IPS-18c (cell line): ENCODE results near the gene SPATA33.

Experiments used
- H3K4me3 ChIP-seq: 2 replicates; pipeline ENCODE4 v1.7.0; 2013; ENCODE audit warnings: low read depth, mild to moderate bottlenecking, low read length, moderate library complexity; ENCODE audit not compliant: insufficient read depth
- H3K9me3 ChIP-seq: one replicate; pipeline ENCODE4 v1.6.1; 2013; ENCODE audit warnings: mild to moderate bottlenecking, low read length, moderate library complexity; ENCODE audit not compliant: control insufficient read depth, insufficient read depth

The SPATA33 gene

DNA sequence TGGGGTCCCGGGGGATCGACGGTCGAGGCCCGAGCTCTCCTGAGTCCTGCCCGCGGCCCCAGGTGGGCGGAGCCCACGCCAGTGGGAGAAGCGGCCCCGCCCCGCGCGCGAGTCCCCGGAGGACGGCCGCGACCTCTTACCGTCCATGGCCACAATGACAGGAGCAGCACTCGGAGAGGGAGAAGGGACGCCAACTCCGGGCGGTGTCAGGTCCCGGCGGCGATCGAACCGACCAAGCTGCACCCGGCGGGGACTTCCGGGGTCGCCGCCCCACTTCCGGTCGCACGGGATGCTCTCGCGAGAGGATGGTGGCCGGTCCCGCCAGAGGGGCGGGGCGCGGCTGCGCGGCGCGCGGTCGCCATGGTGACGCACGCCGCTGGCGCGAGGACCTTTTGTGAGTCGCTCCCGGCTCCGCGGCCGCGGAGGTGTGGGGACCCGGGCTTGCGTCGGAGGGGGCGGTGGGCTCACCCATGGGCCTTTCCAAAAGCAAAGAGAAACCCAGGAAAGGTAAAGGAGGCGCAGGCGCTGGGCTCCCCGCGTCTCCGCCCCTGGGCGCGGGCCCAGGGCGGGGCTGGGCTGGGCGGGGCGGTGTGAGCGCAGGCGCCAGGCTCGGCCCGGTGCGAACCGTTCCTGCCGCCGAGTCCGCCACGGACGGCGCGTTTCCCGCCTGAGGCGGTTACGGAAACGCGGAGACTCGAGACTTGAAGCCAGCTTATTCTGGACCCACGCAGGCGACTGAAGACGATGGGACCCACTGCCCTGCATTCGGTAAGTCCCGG is at the start of gene SPATA33, which contains the start of gene CHMP1A:
TSS of gene SPATA33 (plus strand) at position 395 of the 779 bp plus-strand sequence. CDS start at position 471, 76 bp downstream.
TSS of gene CHMP1A (minus strand) at position 267 of the 779 bp plus-strand sequence. CDS start at position 147, 120 bp downstream.
- Histone ChIP-seq H3K4me3 (peak within 1 kb of the TSS; percentile 89), H3K9me3 (no peaks in the 10 kb centered on the region)

DNA sequence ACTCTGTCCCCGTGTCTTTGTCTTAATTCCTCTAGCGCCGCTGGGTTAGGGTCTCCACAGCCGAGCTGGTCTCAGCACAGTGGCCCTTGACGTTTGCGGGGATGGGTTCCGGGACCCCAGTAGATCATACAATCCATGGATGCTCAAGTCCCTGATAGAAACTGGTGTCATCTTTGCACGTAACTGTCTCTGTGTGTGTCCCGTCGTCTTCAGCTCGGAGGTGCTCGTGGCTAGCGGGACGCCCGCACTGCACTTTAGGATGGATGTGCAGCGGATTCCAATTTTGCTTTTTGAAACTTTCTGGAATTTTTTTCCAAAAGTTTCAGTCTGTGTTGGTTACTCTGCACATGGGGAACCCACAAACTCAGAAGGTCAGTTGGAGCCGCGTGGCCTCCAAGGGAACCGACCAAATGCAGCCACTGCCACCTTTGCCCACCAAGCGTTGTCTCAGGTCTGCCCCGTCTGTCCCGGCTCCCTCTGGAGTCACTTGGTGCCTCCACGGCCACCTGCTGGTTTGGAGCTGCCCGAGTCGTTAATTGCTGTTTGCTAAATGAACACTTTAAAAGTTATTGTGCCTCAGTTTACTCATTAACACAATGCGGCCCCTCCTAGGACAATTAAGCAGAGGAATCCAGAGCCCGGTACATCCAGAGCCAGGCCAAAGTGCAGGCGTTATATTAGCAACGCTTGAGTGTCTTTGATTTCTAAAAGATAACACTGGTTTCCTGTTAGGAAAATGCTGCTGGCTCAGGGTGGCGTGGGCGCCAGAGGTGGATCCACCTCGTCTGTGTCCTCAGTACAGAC is 49.5 kb upstream of the SPATA33 start:
- no peak overlapping the region for H3K4me3 ChIP-seq
- peaks cover 2% of the 10 kb centered on the region for H3K9me3 ChIP-seq

DNA sequence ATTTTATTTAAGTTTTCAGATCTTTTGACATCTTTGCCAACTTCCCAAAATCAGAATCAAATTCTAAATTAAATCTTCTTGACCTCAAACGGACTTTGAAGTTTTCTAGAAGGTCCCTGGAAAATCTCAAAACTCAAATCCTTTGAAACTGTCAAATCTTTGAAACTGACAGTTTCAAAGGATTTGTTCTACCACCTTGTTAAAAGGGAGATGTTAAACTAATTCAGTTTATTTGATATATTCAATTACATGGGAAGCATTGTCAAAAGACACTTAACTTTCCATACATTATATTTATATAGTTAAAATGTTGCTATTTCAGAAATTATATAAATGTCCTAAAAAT is 47.6 kb upstream of the SPATA33 start:
- Histone ChIP-seq H3K4me3 (no peak overlapping the region), H3K9me3 (peaks cover 2% of the 10 kb centered on the region)

DNA sequence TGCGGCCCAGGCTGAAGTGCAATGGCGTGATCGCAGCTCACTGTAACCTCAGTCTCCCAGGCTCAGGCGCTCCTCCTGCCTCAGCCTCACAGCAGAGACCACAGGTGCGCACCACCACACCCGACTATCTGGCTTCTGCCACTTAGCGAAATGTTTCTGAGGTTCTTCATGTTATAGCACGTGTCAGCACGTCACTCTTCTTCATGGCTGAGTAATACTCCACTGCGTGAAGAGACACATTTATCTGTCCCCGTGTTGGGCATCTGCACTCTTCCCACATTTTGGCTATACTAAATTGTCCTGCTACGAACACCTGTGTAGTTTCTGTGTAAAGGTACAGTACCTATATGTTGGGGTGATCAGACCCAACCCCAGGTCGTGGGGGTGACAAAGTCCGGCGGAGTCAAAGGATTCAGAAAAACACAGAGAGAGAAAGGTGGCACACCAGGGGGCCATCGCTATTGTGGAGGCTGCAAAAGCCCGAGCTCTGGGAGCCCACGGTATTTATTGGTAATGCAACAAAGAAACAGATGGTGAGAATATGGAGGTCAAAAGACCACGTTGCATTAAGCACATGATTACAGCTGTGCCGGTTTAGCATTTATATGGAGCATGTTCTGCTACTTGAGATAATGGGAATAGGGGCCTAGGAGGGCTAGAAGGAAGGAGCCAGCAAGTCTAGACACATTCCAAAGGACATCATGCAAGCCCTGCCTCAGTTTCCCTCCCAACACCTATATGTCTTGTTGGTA is 45.0 kb upstream of the SPATA33 start:
- H3K9me3 ChIP-seq, result peaks cover 2% of the 10 kb centered on the region
- H3K4me3 ChIP-seq, result no peak overlapping the region

DNA sequence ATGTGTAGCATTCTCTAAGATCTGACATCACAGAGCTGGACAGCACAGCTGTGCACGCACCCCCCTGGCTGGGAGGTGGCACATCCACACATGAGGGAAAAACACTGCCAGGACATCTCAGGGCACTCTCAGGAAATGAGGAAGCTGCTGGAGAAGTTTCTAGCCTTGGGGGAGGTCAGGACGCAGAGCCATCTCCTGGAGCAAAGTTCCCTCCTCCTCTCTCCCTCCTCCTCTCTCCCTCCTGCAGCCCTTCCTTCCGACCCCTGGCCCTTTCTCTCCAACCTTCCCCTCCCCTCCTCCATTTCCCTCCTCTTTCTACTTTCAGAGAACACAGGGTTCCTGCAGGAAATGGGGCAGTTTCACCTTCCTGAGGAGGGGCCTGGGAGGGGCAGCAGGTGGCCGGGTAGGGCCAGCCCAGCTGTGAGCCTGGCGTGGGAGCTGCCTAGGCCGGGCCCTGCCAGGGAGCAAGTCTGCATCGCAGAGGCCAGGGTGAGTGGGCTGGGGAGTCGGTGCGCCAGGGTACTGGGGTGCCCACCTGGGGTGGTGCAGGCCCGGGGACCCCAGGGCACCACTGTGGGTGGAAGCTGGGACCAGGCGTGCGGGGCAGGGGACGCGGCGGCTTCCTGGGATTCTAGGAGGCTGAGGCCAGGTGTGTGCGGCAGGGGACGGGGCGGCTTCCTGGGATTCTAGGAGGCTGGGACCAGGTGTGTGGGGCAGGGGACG is 44.2 kb upstream of the SPATA33 start, which contains the start of gene DPEP1:
TSS of gene DPEP1 (plus strand) at position 412 of the 723 bp plus-strand sequence. CDS start 16,769 bp downstream, outside the sequence.
- no peak within 1 kb of the TSS for H3K4me3 ChIP-seq
- peaks cover 2% of the 10 kb centered on the region for H3K9me3 ChIP-seq

DNA sequence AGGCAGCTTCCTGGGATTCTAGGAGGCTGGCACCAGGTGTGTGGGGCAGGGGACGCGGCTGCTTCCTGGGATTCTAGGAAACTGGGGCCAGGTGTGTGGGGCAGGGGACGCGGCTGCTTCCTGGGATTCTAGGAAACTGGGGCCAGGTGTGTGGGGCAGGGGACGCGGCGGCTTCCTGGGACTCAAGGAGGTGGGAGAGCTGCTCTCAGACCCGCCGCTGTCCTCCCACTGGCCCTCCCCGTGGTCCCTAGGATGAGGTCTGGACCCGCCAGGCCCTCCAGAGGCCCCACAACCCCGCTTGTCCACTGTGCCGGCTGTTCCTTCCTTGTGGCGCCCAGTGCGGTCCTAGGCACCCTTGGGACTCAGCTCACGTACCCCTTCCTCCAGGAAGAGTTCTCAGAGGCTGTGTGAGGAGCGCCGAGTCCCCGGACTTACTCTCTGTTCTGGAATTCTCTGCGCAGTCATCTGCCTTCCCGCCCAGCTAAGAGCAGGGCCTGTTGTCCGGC is 43.6 kb upstream of the SPATA33 start:
- H3K4me3 ChIP-seq, result no peak overlapping the region
- H3K9me3 ChIP-seq, result peaks cover 2% of the 10 kb centered on the region

DNA sequence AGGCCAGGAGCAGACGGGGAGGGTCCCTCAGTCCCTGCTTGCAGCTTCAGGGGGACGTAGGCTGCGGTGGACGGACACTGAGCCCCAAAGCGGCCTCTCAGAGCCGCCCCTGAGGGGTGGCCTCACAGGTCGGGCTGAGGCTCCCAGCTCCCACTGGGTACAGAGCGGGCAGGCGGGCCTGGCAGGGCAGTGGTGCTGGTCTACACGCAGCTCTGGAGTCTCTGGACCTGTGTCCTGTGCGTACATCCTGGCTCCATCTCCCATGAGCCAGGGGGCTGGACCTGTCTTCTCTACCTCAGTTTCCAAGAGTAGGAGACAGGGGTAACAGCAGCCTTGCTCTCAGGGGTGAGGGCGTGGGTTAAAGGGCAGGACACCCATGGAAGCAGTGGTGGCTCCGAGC is 42.5 kb upstream of the SPATA33 start:
- peaks cover 2% of the 10 kb centered on the region for H3K9me3 ChIP-seq

DNA sequence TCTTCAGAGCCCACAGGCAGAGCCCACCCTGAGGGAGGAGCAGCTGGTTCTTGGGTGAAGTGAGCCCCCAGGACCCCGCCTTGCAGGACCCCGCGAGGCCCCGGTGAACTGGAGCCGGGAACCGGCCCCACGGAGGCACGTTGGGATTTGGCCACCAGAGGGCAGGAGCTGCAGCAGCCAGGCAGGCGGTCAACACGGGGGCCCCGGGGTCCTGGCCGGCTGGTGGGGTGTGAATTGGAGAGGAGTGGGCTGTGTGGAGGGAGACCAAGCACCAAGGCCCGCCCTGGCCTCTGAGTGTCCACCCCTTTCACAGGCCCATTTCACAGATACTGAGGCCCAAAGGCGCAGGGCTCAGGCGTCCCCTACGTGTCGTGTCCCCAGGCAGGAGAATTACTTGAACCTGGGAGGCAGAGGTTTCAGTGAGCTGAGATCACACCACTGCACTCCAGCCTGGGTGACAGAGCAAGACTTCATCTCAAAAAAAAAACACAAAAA is 42.0 kb upstream of the SPATA33 start:
- H3K4me3 ChIP-seq, result no peak overlapping the region
- H3K9me3 ChIP-seq, result peaks cover 2% of the 10 kb centered on the region

More for the DNA sequence above, 42.5 kb upstream of the SPATA33 start:
- H3K4me3 ChIP-seq, result no peak overlapping the region

DNA sequence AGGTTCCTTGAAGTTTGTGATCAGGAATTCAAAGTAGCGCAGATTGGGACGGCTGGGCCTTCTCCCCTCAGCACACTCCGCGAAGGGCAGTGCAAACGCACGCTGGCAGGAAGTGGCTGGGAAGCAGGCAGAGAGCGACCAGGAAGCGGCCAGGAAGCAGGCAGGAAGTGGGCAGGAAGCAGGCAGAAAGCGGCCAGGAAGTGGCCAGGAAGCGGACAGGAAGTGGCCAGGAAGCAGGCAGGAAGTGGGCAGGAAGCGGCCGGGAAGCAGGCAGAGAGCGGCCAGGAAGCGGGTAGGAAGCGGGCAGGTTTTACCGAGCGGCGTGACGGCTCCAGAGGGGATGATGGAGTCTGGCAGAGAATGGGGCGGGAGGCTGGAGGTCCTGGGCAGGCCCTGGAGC is 41.0 kb upstream of the SPATA33 start:
- peaks cover 2% of the 10 kb centered on the region for H3K9me3 ChIP-seq
- H3K4me3 ChIP-seq, result no peak overlapping the region

DNA sequence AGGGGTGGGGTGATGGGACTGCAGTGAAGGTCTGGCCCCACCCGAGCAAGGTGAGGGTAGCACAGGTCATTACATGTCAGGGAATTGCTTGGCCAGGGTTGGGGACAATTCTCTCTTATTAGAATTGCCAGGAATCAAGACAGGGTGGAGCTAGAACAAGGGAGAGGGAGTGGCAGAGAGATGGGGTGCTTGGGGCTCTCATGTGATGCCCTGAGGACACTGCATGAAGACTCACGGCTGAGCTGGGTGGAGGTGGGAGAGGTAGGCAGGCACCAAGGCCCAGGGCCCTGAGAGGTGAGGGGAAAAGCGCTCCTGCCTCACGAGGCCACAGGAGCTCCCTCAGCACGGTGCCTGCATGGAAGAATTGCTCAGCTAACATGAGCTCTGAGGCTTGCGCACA is 40.6 kb upstream of the SPATA33 start:
- Histone ChIP-seq H3K4me3 (no peak overlapping the region), H3K9me3 (peaks cover 2% of the 10 kb centered on the region)

DNA sequence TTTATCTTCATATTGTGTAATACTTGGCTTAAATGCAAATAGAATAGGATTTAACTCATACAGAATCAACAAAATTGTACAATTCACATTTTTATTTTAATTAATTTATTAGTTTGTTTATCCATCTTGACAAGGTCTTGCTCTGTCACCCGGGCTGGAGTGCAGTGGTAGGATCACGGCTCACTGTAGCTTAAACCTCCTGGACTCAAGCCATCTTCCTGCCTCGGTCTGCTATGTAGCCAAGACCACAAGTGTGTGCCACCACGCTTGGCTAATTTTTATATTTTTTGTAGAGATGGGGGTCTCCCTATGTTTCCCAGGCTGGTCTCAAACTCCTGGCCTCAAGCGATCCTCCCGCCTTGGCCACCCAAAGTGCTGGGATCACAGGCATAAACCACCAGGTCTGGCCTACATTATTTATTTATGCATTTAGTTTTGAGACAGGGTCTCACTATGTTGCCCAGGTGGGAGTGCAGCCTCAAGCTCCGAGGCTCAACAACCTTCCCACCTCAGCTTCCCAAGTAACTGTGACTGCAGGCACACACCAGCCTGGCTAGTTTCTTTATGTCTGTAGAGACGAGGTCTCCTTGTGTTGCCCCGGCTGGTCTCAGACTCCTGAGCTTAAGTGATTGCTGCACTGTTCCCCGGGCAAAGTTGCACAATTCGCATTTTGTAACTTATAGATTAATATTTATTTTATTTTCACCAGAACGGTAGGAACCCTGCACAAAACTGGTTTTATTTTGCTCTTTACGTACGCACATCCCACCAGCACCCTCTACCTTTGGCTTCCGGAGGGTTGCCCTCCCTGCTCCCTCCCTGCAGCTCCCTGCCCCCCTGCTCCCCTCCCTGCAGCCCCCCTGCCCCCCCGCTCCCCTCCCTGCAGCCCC is 39.3 kb upstream of the SPATA33 start:
- Histone ChIP-seq H3K9me3 (no peaks in the 10 kb centered on the region), H3K4me3 (no peak overlapping the region)

DNA sequence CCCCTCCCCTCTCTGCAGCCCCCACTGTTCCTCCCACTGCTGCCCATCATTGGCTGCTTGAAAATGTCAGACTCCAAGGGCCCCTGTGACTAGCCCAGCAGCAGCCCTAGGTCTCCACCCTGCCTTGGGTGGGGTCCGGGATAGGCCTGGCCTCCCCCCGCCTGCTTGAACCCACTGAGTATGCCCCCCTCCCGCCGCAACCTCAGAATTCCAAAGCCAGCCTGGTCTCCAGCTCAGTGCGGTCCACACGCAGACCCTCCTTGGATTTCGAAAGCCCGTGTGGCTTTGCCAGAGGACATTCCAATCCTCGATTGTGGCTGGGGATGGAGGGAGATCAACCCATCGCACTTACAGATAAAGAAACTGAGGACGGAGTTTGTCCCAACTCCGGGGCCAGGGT is 37.8 kb upstream of the SPATA33 start:
- Histone ChIP-seq H3K9me3 (no peaks in the 10 kb centered on the region), H3K4me3 (no peak overlapping the region)

DNA sequence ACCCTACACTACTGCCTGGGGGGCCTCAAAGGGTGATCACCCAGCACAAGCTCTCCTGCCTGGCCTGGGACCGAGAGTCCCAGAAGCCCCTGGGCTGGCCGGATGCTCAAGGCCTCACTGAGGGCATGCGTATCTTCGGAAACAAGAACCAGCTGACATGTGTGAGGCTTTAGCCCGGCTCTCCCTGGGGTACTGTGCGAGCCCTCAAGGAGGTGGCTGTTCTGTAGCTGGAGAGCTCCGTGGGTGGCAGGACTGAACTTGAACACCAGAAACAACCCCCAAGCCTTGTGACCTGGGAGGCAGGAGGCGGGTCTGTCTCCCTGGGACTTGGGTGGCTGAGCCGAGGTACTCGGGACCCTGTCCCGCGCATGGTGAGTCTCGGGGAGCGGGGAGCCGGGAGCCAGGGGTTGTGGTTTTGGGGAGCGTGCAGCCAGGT is 37.2 kb upstream of the SPATA33 start:
- no peaks in the 10 kb centered on the region for H3K9me3 ChIP-seq
- no peak overlapping the region for H3K4me3 ChIP-seq

DNA sequence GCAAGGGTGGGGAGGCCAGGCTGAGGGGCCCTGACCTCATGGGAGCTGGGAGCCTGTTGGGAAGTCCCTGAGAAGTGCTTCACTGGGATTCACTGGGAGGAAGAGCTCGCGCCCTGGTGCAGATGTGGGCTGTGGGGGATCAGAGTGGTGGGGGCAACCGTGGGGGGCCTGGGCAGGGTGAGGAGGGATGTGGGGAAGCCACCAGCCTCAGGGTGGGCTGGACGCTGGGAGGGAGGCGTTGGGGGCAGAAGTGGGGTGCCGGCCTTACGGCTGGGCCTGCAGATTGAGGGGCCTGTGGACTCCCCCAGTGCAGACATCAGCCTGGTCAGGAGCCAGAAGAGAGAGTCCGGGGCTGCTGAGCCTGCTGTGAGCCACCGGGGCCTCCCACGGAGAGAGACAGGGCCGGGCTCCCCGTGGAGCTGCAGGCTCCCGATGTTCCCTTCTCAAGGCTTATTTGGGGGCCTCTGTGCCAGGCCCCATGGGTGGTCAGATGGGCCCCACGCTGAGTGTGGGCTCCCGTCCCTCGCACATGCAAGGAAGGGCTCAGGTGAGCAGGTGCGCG is 36.4 kb upstream of the SPATA33 start:
- no peaks in the 10 kb centered on the region for H3K9me3 ChIP-seq
- no peak overlapping the region for H3K4me3 ChIP-seq

DNA sequence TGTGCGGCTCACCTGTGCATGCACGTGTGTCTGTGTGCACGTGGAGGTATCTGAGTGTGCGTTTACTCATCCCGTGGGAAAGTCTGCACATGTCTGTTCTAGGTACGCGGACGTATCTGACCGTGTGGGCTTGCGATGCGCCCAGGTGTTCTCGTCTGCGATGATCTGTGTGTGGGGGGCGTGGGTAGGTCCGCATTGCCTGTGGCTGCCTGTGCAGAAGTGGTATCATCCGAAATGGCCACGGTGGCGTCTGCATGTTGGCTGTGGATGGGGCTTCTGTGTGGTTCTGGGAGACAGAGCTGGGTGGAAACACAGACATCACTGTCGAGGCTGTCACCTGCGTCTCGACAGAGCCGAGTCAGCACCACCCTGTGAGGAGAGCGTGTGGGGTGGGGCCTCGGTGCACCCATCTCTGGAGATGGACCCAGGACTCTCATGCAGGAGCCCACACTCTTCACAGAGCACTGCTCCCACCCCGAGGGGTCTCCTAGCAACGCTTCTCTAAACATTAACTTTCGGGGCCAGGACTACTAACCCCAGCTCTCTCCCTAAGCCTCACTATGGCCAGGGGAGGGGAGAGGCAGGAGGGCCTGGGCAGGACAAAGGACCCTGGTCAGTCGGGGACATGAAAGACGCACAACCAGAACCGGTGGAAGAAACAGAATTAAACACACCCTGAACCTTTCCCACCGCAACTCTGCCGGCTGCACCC is 35.8 kb upstream of the SPATA33 start:
- no peaks in the 10 kb centered on the region for H3K9me3 ChIP-seq

More for the DNA sequence above, 35.8 kb upstream of the SPATA33 start:
- H3K4me3 ChIP-seq, result no peak overlapping the region
